HepG2 (cell line): ENCODE results near the gene ENPP4. TPM values are rescaled to one million over a fixed set of nuclear protein-coding genes. Genes with fewer than 3 reads are reported as not detected.

Experiments
- ATAC-seq: fragments of 200-7000 bp; cut with Tn5 transposase; 3 replicates; pipeline ENCODE4 v1.9.1; 2020; ENCODE audit warnings: mild to moderate bottlenecking, moderate library complexity
- BruUV-seq: library from RNA; stranded (reverse); fragments of 400-500 nt; replicated peaks from 2 replicates; lab custom pipeline; 2021; lab: Mats Ljungman, UMichigan
- CTCF ChIA-PET: fragments of 300-600 bp; formaldehyde crosslinking; extraction: SDS; loops from one replicate; lab custom pipeline; 2021; ENCODE audit warnings: low total read pairs, inconsistent platforms, low intra/inter-chr PET ratio; lab: Yijun Ruan, JAX
- POLR2A ChIA-PET: fragments of 350-600 bp; sonication (Branson Sonifier 250); formaldehyde crosslinking; loops from one replicate; lab custom pipeline; 2020; ENCODE audit warnings: antibody characterized with exemption, inconsistent platforms; lab: Yijun Ruan, JAX
- DNase-seq: peaks from one replicate; pipeline ENCODE4 v3.0.0-alpha.2; 2015; ENCODE audit warnings: low spot score
- FAIRE-seq: peaks from 3 replicates; lab custom pipeline; 2011; peaks lifted over from hg19 to GRCh38; lab: Jason Lieb, UNC
- H2AFZ ChIP-seq: one replicate; pipeline ENCODE4 v1.6.1; 2011; ENCODE audit warnings: low read length, inconsistent platforms
- H3K27ac ChIP-seq: fragments of 300-600 bp; 3 replicates; pipeline ENCODE4 v1.8.0; 2011; ENCODE audit warnings: mixed run types, mild to moderate bottlenecking, mixed read lengths, low read length, inconsistent platforms; ENCODE audit not compliant: insufficient read depth; ENCODE audit errors: extremely low read length
- H3K27me3 ChIP-seq, 2 experiments: fragments of 200-600 bp in 1 of 2; 2 replicates in 1 of 2; 3 replicates in 1 of 2; pipeline versions ENCODE4 v1.6.0 to v1.8.0; 2011; ENCODE audit warnings: low read length in 2 of 2, mild to moderate bottlenecking in 2 of 2, moderate library complexity in 2 of 2, inconsistent platforms in 1 of 2; ENCODE audit not compliant: insufficient read depth in 2 of 2, control insufficient read depth in 1 of 2
- H3K36me3 ChIP-seq, 2 experiments: fragments of 200-600 bp in 1 of 2; replicated peaks in 1 of 2; 2 replicates in 1 of 2; 3 replicates in 1 of 2; pipeline versions ENCODE4 v1.5.1 to v1.8.0; 2011; ENCODE audit warnings: low read length in 2 of 2, inconsistent platforms in 1 of 2; ENCODE audit not compliant: insufficient read depth in 2 of 2, control insufficient read depth in 1 of 2
- H3K4me1 ChIP-seq: 2 replicates; pipeline ENCODE4 v1.5.1; 2012; ENCODE audit warnings: low read length, inconsistent platforms; ENCODE audit not compliant: insufficient read depth
- H3K4me2 ChIP-seq: 2 replicates; pipeline ENCODE4 v1.6.0; 2011; ENCODE audit warnings: low read depth, low read length, inconsistent platforms
- H3K4me3 ChIP-seq, 3 experiments: fragments of 200-600 bp in 1 of 3; sonication (generic), shearing (Covaris generic) in 1 of 3; replicated peaks in 1 of 3; 2 replicates each; pipeline ENCODE4 v1.5.1; 2011 to 2016; ENCODE audit warnings: low read length in 3 of 3, inconsistent platforms in 2 of 3, low read depth in 2 of 3, mild to moderate bottlenecking in 2 of 3, control low read depth in 1 of 3, mixed read lengths in 1 of 3; ENCODE audit not compliant: insufficient read depth in 1 of 3
- H3K79me2 ChIP-seq: one replicate; pipeline ENCODE4 v1.6.1; 2011; ENCODE audit warnings: low read length, inconsistent platforms; ENCODE audit not compliant: insufficient read depth
- H3K9ac ChIP-seq: 2 replicates; pipeline ENCODE4 v1.6.0; 2011; ENCODE audit warnings: mild to moderate bottlenecking, low read depth, low read length, inconsistent platforms; ENCODE audit not compliant: insufficient read depth
- H3K9me3 ChIP-seq: 2 replicates; pipeline ENCODE4 v1.5.1; 2012; ENCODE audit warnings: mild to moderate bottlenecking, low read length
- H4K20me1 ChIP-seq: 2 replicates; pipeline ENCODE4 v1.6.0; 2011; ENCODE audit warnings: inconsistent platforms, mild to moderate bottlenecking, low read length, moderate library complexity; ENCODE audit not compliant: insufficient read depth
- ZNF337 ChIP-seq: sonication (generic); formaldehyde crosslinking; IDR thresholded peaks from 2 replicates; pipeline ENCODE4 v1.5.1; 2020; ENCODE audit warnings: missing genetic modification reagents, low read depth, mild to moderate bottlenecking, borderline replicate concordance
- ZNF468 ChIP-seq: sonication (generic); formaldehyde crosslinking; IDR thresholded peaks from 2 replicates; pipeline ENCODE4 v1.8.0; 2022; ENCODE audit warnings: mild to moderate bottlenecking, moderate library complexity, missing genetic modification reagents
- ZNF503 ChIP-seq: sonication (generic); formaldehyde crosslinking; IDR thresholded peaks from 2 replicates; pipeline ENCODE4 v1.4.0; 2020; ENCODE audit warnings: missing genetic modification reagents
- ZNF749 ChIP-seq: sonication (generic); formaldehyde crosslinking; IDR thresholded peaks from 2 replicates; pipeline ENCODE4 v1.8.0; 2022; ENCODE audit warnings: mild to moderate bottlenecking, missing genetic modification reagents, moderate library complexity, borderline replicate concordance
- WGBS: methylation state at CpG from one replicate; pipeline ENCODE4 v1.1.6; 2017; ENCODE audit warnings: low lambda C conversion rate; 5-methylcytosine and 5-hydroxymethylcytosine counted together
- in situ Hi-C: cut with HindIII; loops from 2 replicates; pipeline ENCODE4 v1.10.0; 2017; ENCODE audit warnings: low pct_unique_long_range_greater_than_20kb; ENCODE audit not compliant: extremely low pct_ligation_motif_present
- intact Hi-C: fragments of 100-400 bp; cut with micrococcal nuclease; formaldehyde crosslinking; loops from one replicate; pipeline ENCODE4 v1.10.0; 2022; ENCODE audit not compliant: unreplicated experiment
- polyA plus RNA-seq, 8 experiments: library from polyadenylated mRNA; depleted of rRNA in 3 of 8; stranded (reverse) in 7 of 8; unstranded in 1 of 8; fragments of >200 nt; fragmentation: Illumina TruSeq in 4 of 8; extraction: Trizol in 4 of 8; gene quantifications; 2 replicates each; pipeline versions ENCODE4 v1.2.1 to v1.2.3, GENCODE V29; 2011 to 2016; ENCODE audit warnings: low read depth in 4 of 8, missing spikeins in 1 of 8, mixed read lengths in 1 of 8; ENCODE audit not compliant: insufficient read depth in 1 of 8
- total RNA-seq, 5 experiments: library from RNA; depleted of rRNA; stranded (reverse); fragments of >200 nt; fragmentation: Illumina TruSeq; extraction: Trizol; gene quantifications; 2 replicates each; pipeline ENCODE4 v1.2.3, GENCODE V29; 2016; ENCODE audit warnings: low read depth in 1 of 5
- TF ChIP-seq, protein P1 (sequence below): sonication (generic); formaldehyde crosslinking; IDR thresholded peaks from 2 replicates; pipeline ENCODE4 v1.4.0; 2020; ENCODE audit warnings: mild to moderate bottlenecking, missing genetic modification reagents, borderline replicate concordance

Gene ENPP4
- total and polyA plus RNA-seq, 2 of the 13 experiments (the other 11 are each of a cell fraction or from before 2014, with no cell fraction given) = 0.04 to 0.38 TPM

DNA sequence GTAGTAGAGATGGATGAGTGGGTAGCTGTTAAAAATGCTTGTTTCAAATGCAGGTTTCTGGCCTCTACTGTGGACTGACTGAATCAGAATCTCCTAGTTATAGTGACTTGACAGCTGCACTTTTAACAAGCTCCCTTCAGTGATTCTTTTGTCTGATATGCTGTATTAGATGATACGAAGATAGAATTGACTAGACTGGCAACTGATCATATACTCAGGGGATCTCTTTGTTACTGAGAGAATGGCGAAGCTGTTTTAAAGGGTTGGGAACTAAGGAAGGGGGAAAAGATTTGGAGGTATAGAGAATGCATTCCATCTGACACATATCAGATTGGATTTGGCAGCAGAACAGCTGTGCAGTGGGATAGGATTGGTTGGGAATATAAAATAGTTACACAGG lies 7.0 kb downstream of the ENPP4 start:
- H3K9me3 ChIP-seq = no peaks in the 10 kb centered on the region
- ChIA-PET POLR2A (no interaction called here), CTCF (no interaction called here)
- H3K4me2 ChIP-seq = no peak overlapping the region
- WGBS = 7% methylated on average over 2 of the region's 2 CpGs
- FAIRE-seq = no peak
- no peaks in the 10 kb centered on the region for H3K36me3 ChIP-seq
- H3K4me1 ChIP-seq = no peaks in the 10 kb centered on the region
- in situ Hi-C loops (no loop called here), intact Hi-C loops (no loop called here)
- H3K4me3 ChIP-seq = no peak overlapping the region
- H3K27ac ChIP-seq = no peak overlapping the region
- H3K27me3 ChIP-seq = no peaks in the 10 kb centered on the region
- H2AFZ ChIP-seq = no peak overlapping the region
- TF ChIP-seq ZNF503 (CRISPR knock-in tag) = no peak
- no peak for TF ChIP-seq ZNF337 (CRISPR knock-in tag)
- TF ChIP-seq, protein P1, sequence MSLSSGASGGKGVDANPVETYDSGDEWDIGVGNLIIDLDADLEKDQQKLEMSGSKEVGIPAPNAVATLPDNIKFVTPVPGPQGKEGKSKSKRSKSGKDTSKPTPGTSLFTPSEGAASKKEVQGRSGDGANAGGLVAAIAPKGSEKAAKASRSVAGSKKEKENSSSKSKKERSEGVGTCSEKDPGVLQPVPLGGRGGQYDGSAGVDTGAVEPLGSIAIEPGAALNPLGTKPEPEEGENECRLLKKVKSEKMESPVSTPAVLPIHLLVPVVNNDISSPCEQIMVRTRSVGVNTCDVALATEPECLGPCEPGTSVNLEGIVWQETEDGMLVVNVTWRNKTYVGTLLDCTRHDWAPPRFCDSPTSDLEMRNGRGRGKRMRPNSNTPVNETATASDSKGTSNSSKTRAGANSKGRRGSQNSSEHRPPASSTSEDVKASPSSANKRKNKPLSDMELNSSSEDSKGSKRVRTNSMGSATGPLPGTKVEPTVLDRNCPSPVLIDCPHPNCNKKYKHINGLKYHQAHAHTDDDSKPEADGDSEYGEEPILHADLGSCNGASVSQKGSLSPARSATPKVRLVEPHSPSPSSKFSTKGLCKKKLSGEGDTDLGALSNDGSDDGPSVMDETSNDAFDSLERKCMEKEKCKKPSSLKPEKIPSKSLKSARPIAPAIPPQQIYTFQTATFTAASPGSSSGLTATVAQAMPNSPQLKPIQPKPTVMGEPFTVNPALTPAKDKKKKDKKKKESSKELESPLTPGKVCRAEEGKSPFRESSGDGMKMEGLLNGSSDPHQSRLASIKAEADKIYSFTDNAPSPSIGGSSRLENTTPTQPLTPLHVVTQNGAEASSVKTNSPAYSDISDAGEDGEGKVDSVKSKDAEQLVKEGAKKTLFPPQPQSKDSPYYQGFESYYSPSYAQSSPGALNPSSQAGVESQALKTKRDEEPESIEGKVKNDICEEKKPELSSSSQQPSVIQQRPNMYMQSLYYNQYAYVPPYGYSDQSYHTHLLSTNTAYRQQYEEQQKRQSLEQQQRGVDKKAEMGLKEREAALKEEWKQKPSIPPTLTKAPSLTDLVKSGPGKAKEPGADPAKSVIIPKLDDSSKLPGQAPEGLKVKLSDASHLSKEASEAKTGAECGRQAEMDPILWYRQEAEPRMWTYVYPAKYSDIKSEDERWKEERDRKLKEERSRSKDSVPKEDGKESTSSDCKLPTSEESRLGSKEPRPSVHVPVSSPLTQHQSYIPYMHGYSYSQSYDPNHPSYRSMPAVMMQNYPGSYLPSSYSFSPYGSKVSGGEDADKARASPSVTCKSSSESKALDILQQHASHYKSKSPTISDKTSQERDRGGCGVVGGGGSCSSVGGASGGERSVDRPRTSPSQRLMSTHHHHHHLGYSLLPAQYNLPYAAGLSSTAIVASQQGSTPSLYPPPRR = no peak
- TF ChIP-seq ZNF749 (CRISPR knock-in tag) = no peak
- TF ChIP-seq ZNF468 (CRISPR knock-in tag) = no peak
- TF ChIP-seq, all 625 proteins: peak for 0
- H3K9ac ChIP-seq = no peak overlapping the region
- no peaks in the 10 kb centered on the region for H4K20me1 ChIP-seq
- ATAC-seq (no peak), DNase-seq (no peak)
- H3K79me2 ChIP-seq = no peaks in the 10 kb centered on the region
- no TSS peak for BruUV-seq
